Esophagus muscularis mucosa (tissue), 3 donors: Measurements from ENCODE around the gene RTEL1.

ENCODE experiments used
- EP300 ChIP-seq: sonication (generic); formaldehyde crosslinking; IDR thresholded peaks from one replicate; pipeline ENCODE4 v1.6.1; 2017; ENCODE audit warnings: antibody characterized with exemption
- TF ChIP-seq, protein P1 (sequence below), 3 experiments: fragments of 200-600 bp in 2 of 3; fragments of 450-650 bp in 1 of 3; sonication (generic) in 2 of 3; IDR thresholded peaks; one replicate each; pipeline ENCODE4 v1.5.1; 2017 to 2019; ENCODE audit warnings: antibody characterized with exemption in 3 of 3, mild to moderate bottlenecking in 2 of 3, moderate library complexity in 1 of 3

DNA sequence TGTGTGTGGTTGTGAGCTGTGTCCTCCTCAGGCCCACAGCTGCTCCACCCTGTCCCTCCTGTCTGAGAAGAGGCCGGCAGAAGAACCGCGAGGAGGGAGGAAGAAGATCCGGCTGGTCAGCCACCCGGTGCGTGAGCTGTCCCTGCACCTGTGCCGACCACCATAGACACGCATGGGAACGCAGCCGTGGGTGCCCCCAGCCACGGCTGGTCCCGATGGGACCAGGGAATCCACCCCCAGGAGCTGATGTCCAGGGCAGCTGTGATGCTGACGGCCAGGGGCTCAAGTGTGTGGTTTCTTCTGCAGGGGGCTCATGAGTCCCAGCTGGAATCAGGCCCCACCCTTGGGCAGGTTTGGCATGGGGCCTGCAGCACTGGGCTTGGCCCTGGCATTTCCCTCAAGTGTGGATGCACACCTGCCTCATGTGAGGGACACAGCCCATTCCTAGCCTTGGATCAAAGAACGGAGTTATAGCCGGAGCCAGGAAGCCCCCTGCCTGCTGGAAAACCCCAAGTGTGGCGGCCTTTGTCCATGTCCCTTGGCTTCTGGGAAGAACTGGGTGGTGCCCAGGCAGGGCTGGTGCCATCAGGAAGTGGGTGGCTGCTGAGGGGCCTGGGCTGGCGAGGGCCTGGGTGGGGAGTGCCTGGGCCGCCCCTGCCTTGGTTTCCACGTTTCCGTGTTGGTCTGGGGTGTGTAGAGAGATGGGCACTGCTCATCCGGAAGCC, 33.8 kb downstream of the RTEL1 start:
- TF ChIP-seq, protein P1, sequence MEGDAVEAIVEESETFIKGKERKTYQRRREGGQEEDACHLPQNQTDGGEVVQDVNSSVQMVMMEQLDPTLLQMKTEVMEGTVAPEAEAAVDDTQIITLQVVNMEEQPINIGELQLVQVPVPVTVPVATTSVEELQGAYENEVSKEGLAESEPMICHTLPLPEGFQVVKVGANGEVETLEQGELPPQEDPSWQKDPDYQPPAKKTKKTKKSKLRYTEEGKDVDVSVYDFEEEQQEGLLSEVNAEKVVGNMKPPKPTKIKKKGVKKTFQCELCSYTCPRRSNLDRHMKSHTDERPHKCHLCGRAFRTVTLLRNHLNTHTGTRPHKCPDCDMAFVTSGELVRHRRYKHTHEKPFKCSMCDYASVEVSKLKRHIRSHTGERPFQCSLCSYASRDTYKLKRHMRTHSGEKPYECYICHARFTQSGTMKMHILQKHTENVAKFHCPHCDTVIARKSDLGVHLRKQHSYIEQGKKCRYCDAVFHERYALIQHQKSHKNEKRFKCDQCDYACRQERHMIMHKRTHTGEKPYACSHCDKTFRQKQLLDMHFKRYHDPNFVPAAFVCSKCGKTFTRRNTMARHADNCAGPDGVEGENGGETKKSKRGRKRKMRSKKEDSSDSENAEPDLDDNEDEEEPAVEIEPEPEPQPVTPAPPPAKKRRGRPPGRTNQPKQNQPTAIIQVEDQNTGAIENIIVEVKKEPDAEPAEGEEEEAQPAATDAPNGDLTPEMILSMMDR (IDR thresholded peaks at IDR 0.05) = no peak
- no peak for TF ChIP-seq EP300
